Activated CD8-positive, alpha-beta memory T cell treated with anti-CD3 and anti-CD28 coated beads for 48 hours (primary cell): ENCODE results near the gene ZNF75A.

Experiments
- DNase-seq, 3 experiments: peaks; one replicate each; pipeline ENCODE4 v3.0.0-alpha.2; 2020; ENCODE audit warnings: low read depth in 2 of 3, low spot score in 2 of 3

ZNF75A gene

DNA sequence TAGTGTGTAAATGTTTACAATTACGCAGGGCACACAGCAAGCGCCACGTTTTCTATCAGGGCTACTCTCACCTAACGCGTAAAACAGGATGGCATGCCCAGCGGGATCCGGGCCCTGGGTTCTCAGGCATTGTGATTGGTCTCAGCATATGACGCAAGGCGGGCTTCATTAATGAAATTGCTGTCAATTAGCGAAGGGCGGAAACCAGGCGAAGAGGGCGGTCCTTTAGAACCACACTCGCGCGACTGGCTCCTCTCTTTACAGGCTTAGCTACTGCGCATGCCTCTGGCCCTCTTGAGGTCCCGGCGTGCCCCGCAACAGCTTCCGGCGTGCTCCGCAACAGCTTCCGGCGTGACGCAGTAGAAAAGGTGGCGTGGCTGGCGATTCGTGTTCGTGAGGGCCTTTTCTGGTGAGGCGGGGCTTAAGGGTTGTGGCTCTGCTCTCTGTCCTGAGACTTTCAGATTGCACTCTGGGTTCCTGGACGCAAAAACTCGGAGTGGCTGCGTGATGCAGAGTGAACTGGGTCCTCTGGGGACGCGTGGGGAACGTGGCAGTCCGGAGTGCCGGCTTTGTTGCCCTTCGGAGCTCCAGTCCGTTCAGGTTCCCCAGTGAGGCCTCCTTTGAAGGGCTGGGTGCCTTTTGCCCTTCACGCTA is 59.6 kb downstream of the ZNF75A start:
- DNase-seq: peak; percentile 60 to 69 (median 61)
